ENCODE data around the gene ERRFI1.

- TF ChIP-seq CTCF (conservative IDR thresholded peaks at IDR 0.05) (no peak), ZFX (IDR thresholded peaks at IDR 0.05) (no peak)
These were observed 35.7 kb upstream of the ERRFI1 start for GRCh38 chr1:8061673-8062386.

All from C4-2B (cell line).